Upper lobe of right lung (tissue), 1 donor: ENCODE measurements around the gene RGS12. TPM values are rescaled to one million over a fixed set of nuclear protein-coding genes. Genes with fewer than 3 reads are reported as not detected.
"Not testable (repeated sequence)": the region's sequence is repeated elsewhere in the genome, so short reads cannot be mapped to it uniquely, and the experiment has no call there.

Source experiments
- ATAC-seq: fragments of 200-7000 bp; cut with Tn5 transposase; one replicate; pipeline ENCODE4 v1.9.1; 2020; ENCODE audit warnings: mild to moderate bottlenecking, moderate library complexity
- DNase-seq: peaks from one replicate; pipeline ENCODE4 v3.0.0-alpha.2; 2020
- H3K27ac ChIP-seq: fragments of 200-600 bp; one replicate; pipeline ENCODE4 v1.8.0; 2022
- H3K27me3 ChIP-seq: fragments of 200-600 bp; one replicate; pipeline ENCODE4 v1.8.0; 2022; ENCODE audit warnings: mild to moderate bottlenecking
- H3K36me3 ChIP-seq: fragments of 200-600 bp; one replicate; pipeline ENCODE4 v1.8.0; 2022
- H3K4me1 ChIP-seq: fragments of 200-600 bp; one replicate; pipeline ENCODE4 v1.8.0; 2022
- H3K4me3 ChIP-seq: fragments of 200-600 bp; one replicate; pipeline ENCODE4 v1.8.0; 2022; ENCODE audit warnings: mild to moderate bottlenecking
- H3K9me3 ChIP-seq: fragments of 200-600 bp; one replicate; pipeline ENCODE4 v1.8.0; 2022
- intact Hi-C: fragments of 100-400 bp; cut with DNase I; formaldehyde crosslinking; loops from one replicate; pipeline ENCODE4 v1.11.0; 2022
- total RNA-seq: library from RNA; stranded (reverse); fragmentation: NEBNext Ultra II Directional; extraction: Animal tissue kit (Norgen Biotek cat#: 25700); gene quantifications from one replicate; pipeline ENCODE4 v1.2.1, GENCODE V29; 2021
- TF ChIP-seq, protein P1 (sequence below): fragments of 200-600 bp; IDR thresholded peaks from one replicate; pipeline ENCODE4 v1.8.0; 2022; ENCODE audit warnings: antibody characterized with exemption
- donor health status: DM: no; HTN: yes; CAD: no; lungs with severe emphysema.

The RGS12 gene
- total RNA-seq, 1 donor from 2014 or later, result 58.2 TPM

DNA sequence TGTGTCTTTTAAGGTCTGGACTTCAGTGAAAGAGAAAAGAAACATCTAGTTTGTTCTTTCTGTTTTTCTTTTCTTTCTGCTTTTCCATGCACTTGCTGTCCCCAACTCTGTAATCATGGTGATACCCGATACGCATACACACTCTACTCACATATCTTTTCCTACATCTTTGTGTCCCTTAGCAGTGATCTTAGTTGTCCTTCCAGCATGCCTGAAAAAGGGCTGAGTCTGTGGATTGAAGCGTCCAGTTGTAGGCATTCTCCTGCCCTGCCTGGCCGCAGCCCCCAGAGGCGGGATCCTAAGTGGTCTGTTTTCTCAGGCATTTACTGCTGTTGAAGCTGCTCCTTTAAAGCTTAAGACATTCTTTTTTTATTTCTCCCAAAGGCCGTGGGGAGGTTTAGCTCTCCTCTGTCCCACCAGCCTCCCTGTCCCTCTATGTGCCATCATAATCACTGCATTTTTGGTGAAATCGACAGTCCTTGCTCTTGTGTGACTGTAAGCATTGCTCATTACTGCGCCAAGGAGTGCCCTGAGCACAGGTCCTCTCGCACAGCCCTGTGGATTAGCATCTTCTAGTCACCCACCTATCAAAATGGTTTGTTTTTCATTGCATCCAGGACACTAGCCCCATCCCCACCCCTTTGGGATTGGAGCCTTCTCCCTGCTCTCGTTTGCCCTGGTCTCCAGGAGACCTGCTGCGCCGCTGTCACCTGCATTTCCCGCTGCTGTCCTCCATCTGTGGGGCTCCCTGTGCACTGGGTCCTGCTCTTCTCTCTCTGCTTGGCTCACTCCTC, 4.4 kb downstream of the RGS12 start:
- H3K27me3 ChIP-seq, result no peaks in the 10 kb centered on the region
- TF ChIP-seq, protein P1, sequence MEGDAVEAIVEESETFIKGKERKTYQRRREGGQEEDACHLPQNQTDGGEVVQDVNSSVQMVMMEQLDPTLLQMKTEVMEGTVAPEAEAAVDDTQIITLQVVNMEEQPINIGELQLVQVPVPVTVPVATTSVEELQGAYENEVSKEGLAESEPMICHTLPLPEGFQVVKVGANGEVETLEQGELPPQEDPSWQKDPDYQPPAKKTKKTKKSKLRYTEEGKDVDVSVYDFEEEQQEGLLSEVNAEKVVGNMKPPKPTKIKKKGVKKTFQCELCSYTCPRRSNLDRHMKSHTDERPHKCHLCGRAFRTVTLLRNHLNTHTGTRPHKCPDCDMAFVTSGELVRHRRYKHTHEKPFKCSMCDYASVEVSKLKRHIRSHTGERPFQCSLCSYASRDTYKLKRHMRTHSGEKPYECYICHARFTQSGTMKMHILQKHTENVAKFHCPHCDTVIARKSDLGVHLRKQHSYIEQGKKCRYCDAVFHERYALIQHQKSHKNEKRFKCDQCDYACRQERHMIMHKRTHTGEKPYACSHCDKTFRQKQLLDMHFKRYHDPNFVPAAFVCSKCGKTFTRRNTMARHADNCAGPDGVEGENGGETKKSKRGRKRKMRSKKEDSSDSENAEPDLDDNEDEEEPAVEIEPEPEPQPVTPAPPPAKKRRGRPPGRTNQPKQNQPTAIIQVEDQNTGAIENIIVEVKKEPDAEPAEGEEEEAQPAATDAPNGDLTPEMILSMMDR, result no peak
- no peaks in the 10 kb centered on the region for H3K9me3 ChIP-seq
- DNase-seq, result peak; percentile 37
- H3K27ac ChIP-seq, result no peak overlapping the region
- H3K4me3 ChIP-seq, result no peak overlapping the region
- no peak for ATAC-seq
- H3K36me3 ChIP-seq, result no peaks in the 10 kb centered on the region
- peaks cover 22% of the 10 kb centered on the region for H3K4me1 ChIP-seq
- intact Hi-C loops, result no loop called here

DNA sequence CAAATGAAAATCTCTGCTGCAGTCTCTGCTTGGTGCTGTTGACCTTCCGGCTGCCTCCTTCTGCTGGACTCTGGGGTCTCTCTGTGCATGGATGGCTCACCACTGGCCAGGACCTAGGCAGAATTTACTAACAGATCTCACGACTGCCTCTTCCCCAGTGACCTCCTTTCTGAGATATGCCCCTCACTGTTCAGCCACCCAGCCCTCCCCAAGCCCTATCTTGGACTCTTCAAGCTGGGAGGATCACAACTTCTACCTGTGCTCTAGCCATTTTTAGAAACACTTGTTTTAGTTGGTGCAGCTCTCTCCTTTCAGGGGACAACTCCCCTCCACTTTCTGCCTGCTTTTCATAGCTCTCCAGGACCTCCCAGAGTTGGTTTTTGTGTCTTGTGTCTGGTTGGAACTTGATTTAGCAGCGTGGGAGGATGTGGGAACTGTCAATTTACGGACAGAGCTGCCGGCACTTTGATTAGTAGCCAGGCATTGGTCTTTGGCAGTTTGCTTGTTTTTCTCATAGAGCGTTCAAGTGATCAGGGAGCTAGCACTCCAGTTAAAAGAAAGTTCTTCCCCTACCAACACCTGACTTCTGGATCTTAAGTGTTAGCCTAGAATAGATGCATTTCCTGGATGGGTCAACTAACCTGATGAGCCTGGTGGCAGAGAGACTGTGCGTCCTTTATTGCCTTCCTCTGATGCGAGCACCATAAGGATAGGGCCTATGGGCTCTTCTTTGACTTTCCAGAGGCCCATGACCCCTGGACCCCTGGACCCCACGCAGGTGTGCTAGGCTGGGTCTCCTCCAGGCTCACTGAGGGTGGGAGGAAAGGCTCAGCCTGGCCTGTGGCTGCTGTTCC, 6.5 kb downstream of the RGS12 start:
- Histone ChIP-seq H3K27ac (no peak overlapping the region), H3K9me3 (no peaks in the 10 kb centered on the region), H3K27me3 (no peaks in the 10 kb centered on the region), H3K36me3 (no peaks in the 10 kb centered on the region), H3K4me3 (no peak overlapping the region), H3K4me1 (peaks cover 36% of the 10 kb centered on the region)
- TF ChIP-seq, protein P1, result no peak
- ATAC-seq (no peak), DNase-seq (no peak)
- intact Hi-C loops, result no loop called here

- Histone ChIP-seq H3K27ac (no peak overlapping the region), H3K36me3 (no peaks in the 10 kb centered on the region), H3K9me3 (no peaks in the 10 kb centered on the region), H3K4me3 (no peak overlapping the region), H3K27me3 (no peaks in the 10 kb centered on the region), H3K4me1 (peaks cover 38% of the 10 kb centered on the region)
- ATAC-seq (no peak), DNase-seq (peak; percentile 54)
- intact Hi-C loops, result no loop called here
- TF ChIP-seq, protein P1, result no peak
Observed at GRCh38 chr4:3299976-3300671, 7.3 kb downstream of the RGS12 start.

- ATAC-seq, H3K9me3 ChIP-seq, H3K36me3 ChIP-seq, H3K4me3 ChIP-seq, H3K27me3 ChIP-seq, intact Hi-C loops, H3K27ac ChIP-seq: not testable (repeated sequence)
- H3K4me1 ChIP-seq, result peaks cover 46% of the 10 kb centered on the region
- peak; percentile 48 for DNase-seq
Observed at GRCh38 chr4:3300882-3301281, 8.1 kb downstream of the RGS12 start.

GRCh38 chr4:3301450-3302172, 8.8 kb downstream of the RGS12 start:
- Histone ChIP-seq H3K36me3 (no peaks in the 10 kb centered on the region), H3K9me3 (no peaks in the 10 kb centered on the region), H3K27me3 (no peaks in the 10 kb centered on the region), H3K4me1 (peaks cover 49% of the 10 kb centered on the region), H3K27ac (no peak overlapping the region), H3K4me3 (no peak overlapping the region)
- ATAC-seq (no peak), DNase-seq (no peak)
- TF ChIP-seq, protein P1, result no peak
- intact Hi-C loops, result no loop called here
